ENCODE measurements around the gene VDAC2. TPM values are rescaled to one million over a fixed set of nuclear protein-coding genes. Genes with fewer than 3 reads are reported as not detected.

Gene VDAC2
- total RNA-seq, 1 donor from 2014 or later, result 178 TPM

- no peak for TF ChIP-seq CTCF (IDR thresholded peaks at IDR 0.05; ENCODE audit: unreplicated experiment)
- H3K27ac Mint-ChIP-seq (ENCODE audit: unreplicated experiment), result no peak overlapping the region
- H3K4me3 Mint-ChIP-seq (ENCODE audit: unreplicated experiment), result no peak overlapping the region
- H3K27me3 Mint-ChIP-seq (ENCODE audit: unreplicated experiment), result peaks cover 10% of the 10 kb centered on the region
- peaks cover 10% of the 10 kb centered on the region for H3K4me1 Mint-ChIP-seq (ENCODE audit: unreplicated experiment)
- H3K36me3 Mint-ChIP-seq (ENCODE audit: low read depth, unreplicated experiment), result peaks cover 20% of the 10 kb centered on the region
- peak; percentile 86 for DNase-seq (ENCODE audit: low spot score)
- H3K9me3 Mint-ChIP-seq (ENCODE audit: unreplicated experiment), result no peaks in the 10 kb centered on the region
Measured at GRCh38 chr10:75234017-75234682, 23.6 kb downstream of the VDAC2 start.

GRCh38 chr10:75234683-75235374, 24.2 kb downstream of the VDAC2 start:
- Mint-ChIP-seq H3K36me3 (ENCODE audit: low read depth, unreplicated experiment) (peaks cover 20% of the 10 kb centered on the region), H3K27me3 (ENCODE audit: unreplicated experiment) (peaks cover 10% of the 10 kb centered on the region), H3K4me1 (ENCODE audit: unreplicated experiment) (peaks cover 10% of the 10 kb centered on the region), H3K4me3 (ENCODE audit: unreplicated experiment) (no peak overlapping the region), H3K9me3 (ENCODE audit: unreplicated experiment) (no peaks in the 10 kb centered on the region), H3K27ac (ENCODE audit: unreplicated experiment) (no peak overlapping the region)
- no peak for TF ChIP-seq CTCF (IDR thresholded peaks at IDR 0.05; ENCODE audit: unreplicated experiment)
- DNase-seq (ENCODE audit: low spot score), result peak; percentile 34

GRCh38 chr10:75235375-75236177, 25.0 kb downstream of the VDAC2 start, which contains the start of gene COMTD1:
Gene COMTD1, minus strand, starts transcription at chr10:75235957. Its CDS starts 29 bp downstream, at chr10:75235928.
- peak; percentile 100 for TF ChIP-seq CTCF (IDR thresholded peaks at IDR 0.05; ENCODE audit: unreplicated experiment)
- H3K27ac Mint-ChIP-seq (ENCODE audit: unreplicated experiment), result no peak within 1 kb of the TSS
- peaks cover 17% of the 10 kb centered on the region for H3K36me3 Mint-ChIP-seq (ENCODE audit: low read depth, unreplicated experiment)
- H3K4me1 Mint-ChIP-seq (ENCODE audit: unreplicated experiment), result peaks cover 7% of the 10 kb centered on the region
- peak; percentile 98 for DNase-seq (ENCODE audit: low spot score)
- H3K9me3 Mint-ChIP-seq (ENCODE audit: unreplicated experiment), result no peaks in the 10 kb centered on the region
- peaks cover 13% of the 10 kb centered on the region for H3K27me3 Mint-ChIP-seq (ENCODE audit: unreplicated experiment)
- peak within 1 kb of the TSS; percentile 75 for H3K4me3 Mint-ChIP-seq (ENCODE audit: unreplicated experiment)

GRCh38 chr10:75236178-75236825, 25.7 kb downstream of the VDAC2 start:
- Mint-ChIP-seq H3K4me1 (ENCODE audit: unreplicated experiment) (peaks cover 5% of the 10 kb centered on the region), H3K27me3 (ENCODE audit: unreplicated experiment) (peaks cover 16% of the 10 kb centered on the region), H3K9me3 (ENCODE audit: unreplicated experiment) (no peaks in the 10 kb centered on the region), H3K4me3 (ENCODE audit: unreplicated experiment) (peak overlapping the region; percentile 75), H3K36me3 (ENCODE audit: low read depth, unreplicated experiment) (peaks cover 12% of the 10 kb centered on the region), H3K27ac (ENCODE audit: unreplicated experiment) (no peak overlapping the region)
- DNase-seq (ENCODE audit: low spot score), result no peak
- no peak for TF ChIP-seq CTCF (IDR thresholded peaks at IDR 0.05; ENCODE audit: unreplicated experiment)

Measured in endothelial cell (in vitro differentiated cells).